K562 (cell line): ENCODE measurements around the gene ERG28. TPM values are rescaled to one million over a fixed set of nuclear protein-coding genes. Genes with fewer than 3 reads are reported as not detected.

Source experiments
- CUX1 ChIP-seq: fragments of 200-800 bp; sonication (Bioruptor generic); IDR thresholded peaks from 2 replicates; pipeline ENCODE4 v1.6.1; 2016; ENCODE audit warnings: missing genetic modification characterization, missing compliant biosample characterization
- E4F1 ChIP-seq: fragments of 250-450 bp; sonication (Bioruptor Pico); IDR thresholded peaks from 2 replicates; pipeline ENCODE4 v1.5.0; 2021; ENCODE audit warnings: mild to moderate bottlenecking, borderline replicate concordance
- EHMT2 ChIP-seq: fragments of 450-650 bp; IDR thresholded peaks from 2 replicates; pipeline ENCODE4 v1.6.1; 2018; ENCODE audit warnings: antibody characterized with exemption
- ELK1 ChIP-seq: sonication (generic); formaldehyde crosslinking; IDR thresholded peaks from 2 replicates; pipeline ENCODE4 v1.8.1; 2022; ENCODE audit warnings: missing genetic modification reagents
- EZH2 ChIP-seq: IDR thresholded peaks from 2 replicates; pipeline ENCODE4 v1.6.1; 2012; ENCODE audit warnings: low read depth, mild to moderate bottlenecking, inconsistent platforms, low read length, borderline replicate concordance
- GATAD2B ChIP-seq: fragments of 450-650 bp; IDR thresholded peaks from 2 replicates; pipeline ENCODE4 v1.6.1; 2017; ENCODE audit warnings: mild to moderate bottlenecking, borderline replicate concordance
- NFIX ChIP-seq: fragments of 250-450 bp; sonication (Bioruptor Pico); IDR thresholded peaks from 2 replicates; pipeline ENCODE4 v1.4.0; 2020; ENCODE audit warnings: low read depth, mild to moderate bottlenecking, moderate library complexity
- NR1H2 ChIP-seq: sonication (generic); formaldehyde crosslinking; IDR thresholded peaks from 2 replicates; pipeline ENCODE4 v1.4.0; 2020; ENCODE audit warnings: mild to moderate bottlenecking, missing genetic modification reagents
- ZNF655 ChIP-seq: fragments of 250-450 bp; sonication (Bioruptor Pico); IDR thresholded peaks from 2 replicates; pipeline ENCODE4 v1.5.0; 2021
- ZNF668 ChIP-seq: fragments of 250-450 bp; sonication (Bioruptor Pico); IDR thresholded peaks from 2 replicates; pipeline ENCODE4 v1.8.0; 2022; ENCODE audit warnings: mild to moderate bottlenecking, inconsistent platforms
- polyA plus RNA-seq, 8 experiments: library from polyadenylated mRNA; depleted of rRNA in 4 of 8; stranded (reverse) in 5 of 8; unstranded in 3 of 8; fragments of >200 nt; fragmentation: Nextera tagmentation in 2 of 8; fragmentation: Illumina TruSeq in 1 of 8; extraction: Ambion mirVana in 2 of 8; extraction: Trizol in 1 of 8; gene quantifications; 2 replicates each; pipeline versions ENCODE4 v1.2.1 to v1.2.3, GENCODE V29; 2011 to 2014; ENCODE audit warnings: inconsistent platforms in 1 of 8, missing spikeins in 1 of 8
- total RNA-seq, 7 experiments: library from RNA; depleted of rRNA in 6 of 7; stranded (reverse); fragments of >200 nt in 6 of 7; fragmentation: Illumina TruSeq in 2 of 7; extraction: Trizol in 2 of 7; gene quantifications; 2 replicates each; pipeline versions ENCODE4 v1.2.1 to v1.2.3, GENCODE V29; 2011 to 2021; ENCODE audit warnings: low replicate concordance in 1 of 7

The ERG28 gene
- total and polyA plus RNA-seq, 9 of the 15 experiments (the other 6 are each of a cell fraction or from before 2014, with no cell fraction given) = 3.1 to 34.2 (median 14.2) TPM

- TF ChIP-seq ELK1 (CRISPR knock-in tag) (no peak), ZNF668 (CRISPR knock-in tag) (no peak), CUX1 (CRISPR knock-in tag) (no peak), EZH2 (no peak), E4F1 (CRISPR knock-in tag) (no peak), ZNF655 (CRISPR knock-in tag) (no peak), NFIX (CRISPR knock-in tag) (no peak), EHMT2 (no peak), GATAD2B (no peak), NR1H2 (CRISPR knock-in tag) (no peak)
Observed at GRCh38 chr14:75609606-75610475, 50.8 kb downstream of the ERG28 start (continued).
